Endothelial cell of umbilical vein (primary cell): ENCODE results near the gene CTSL.

Experiments
- CTCF ChIP-seq, 2 donors: IDR thresholded peaks; 1 replicate in 1 of 2; 2 replicates in 1 of 2; pipeline ENCODE4 v1.5.1; 2011; ENCODE audit warnings: low read length in 2 of 2, mild to moderate bottlenecking in 2 of 2, moderate library complexity in 2 of 2, control low read depth in 1 of 2, inconsistent platforms in 1 of 2, low read depth in 1 of 2; ENCODE audit not compliant: insufficient read depth in 1 of 2; ENCODE audit errors: extremely low read depth in 1 of 2
- EZH2 ChIP-seq: IDR thresholded peaks from 2 replicates; pipeline ENCODE4 v1.6.1; 2012; ENCODE audit warnings: borderline replicate concordance, low read depth, mild to moderate bottlenecking, moderate library complexity, low read length, inconsistent platforms; ENCODE audit not compliant: severe bottlenecking
- FOS ChIP-seq: IDR thresholded peaks from 2 replicates; pipeline ENCODE4 v1.6.1; 2011; ENCODE audit warnings: mild to moderate bottlenecking, low read length, moderate library complexity, borderline replicate concordance; ENCODE audit not compliant: insufficient read depth
- JUN ChIP-seq: IDR thresholded peaks from 2 replicates; pipeline ENCODE4 v1.6.1; 2011; ENCODE audit warnings: borderline replicate concordance, low read depth; ENCODE audit not compliant: insufficient read length, insufficient read depth
- MAX ChIP-seq: IDR thresholded peaks from 2 replicates; pipeline ENCODE4 v1.6.1; 2011; ENCODE audit not compliant: insufficient read depth, insufficient read length
- MYC ChIP-seq: IDR thresholded peaks from one replicate; pipeline ENCODE4 v1.6.1; 2011; ENCODE audit warnings: mild to moderate bottlenecking, low read depth, low read length
- POLR2A ChIP-seq: IDR thresholded peaks from 2 replicates; pipeline ENCODE4 v1.6.1; 2012; ENCODE audit warnings: low read depth, mild to moderate bottlenecking, control low read depth, low read length
- POLR2AphosphoS5 ChIP-seq: IDR thresholded peaks from 2 replicates; pipeline ENCODE4 v1.6.1; 2012; ENCODE audit warnings: low read depth, mild to moderate bottlenecking, control low read depth, low read length, moderate library complexity; ENCODE audit not compliant: insufficient read depth

GRCh38 chr9:87686520-87687090, 39.3 kb upstream of the CTSL start:
- TF ChIP-seq CTCF (IDR thresholded peaks at IDR 0.05; ENCODE audit: extremely low read depth in 1 of 2, insufficient read depth in 1 of 2, low read depth in 1 of 2, low read length in 2 of 2) (no peak), MAX (no peak), POLR2A (no peak), EZH2 (no peak), POLR2AphosphoS5 (no peak), FOS (no peak), MYC (no peak), JUN (no peak)
